ENCODE data around the gene RPL22. TPM values are rescaled to one million over a fixed set of nuclear protein-coding genes. Genes with fewer than 3 reads are reported as not detected.

RPL22 gene
- total RNA-seq, 1 experiment from 2014 or later: 494 TPM

- Histone ChIP-seq H3K36me3 (ENCODE audit: insufficient read depth, low read length, poor library complexity, severe bottlenecking) (no peaks in the 10 kb centered on the region), H3K4me1 (ENCODE audit: insufficient read depth, low read length, poor library complexity, severe bottlenecking) (peaks cover 7% of the 10 kb centered on the region), H3K27ac (ENCODE audit: low read depth, low read length, poor library complexity, severe bottlenecking) (no peak overlapping the region), H3K27me3 (replicated peaks; ENCODE audit: insufficient read depth, low read depth, low read length, poor library complexity) (peaks cover 45% of the 10 kb centered on the region), H3K9me3 (ENCODE audit: low read depth, low read length, poor library complexity, severe bottlenecking) (no peaks in the 10 kb centered on the region), H3K4me3 (ENCODE audit: low read depth, low read length, poor library complexity, severe bottlenecking) (no peak overlapping the region)
- ChIA-PET CTCF (no interaction called here), POLR2A (ENCODE audit: low non-redundant PET) (no interaction called here)
- intact Hi-C loops (cut with micrococcal nuclease; ENCODE audit: unreplicated experiment): no loop called here
- TF ChIP-seq CTCF (conservative IDR thresholded peaks at IDR 0.05; ENCODE audit: low read depth, low read length): no peak
- no peak for TF ChIP-seq EZH2 (IDR thresholded peaks at IDR 0.05; ENCODE audit: borderline replicate concordance, low read depth, low read length, poor library complexity, severe bottlenecking)
- no peak for DNase-seq (ENCODE audit: low spot score)
- no TSS peak for BruUV-seq (replicated peaks)
Measured at GRCh38 chr1:6176779-6177178, 22.6 kb downstream of the RPL22 start.

- Histone ChIP-seq H3K36me3 (ENCODE audit: insufficient read depth, low read length, poor library complexity, severe bottlenecking) (no peaks in the 10 kb centered on the region), H3K9me3 (ENCODE audit: low read depth, low read length, poor library complexity, severe bottlenecking) (no peaks in the 10 kb centered on the region), H3K4me3 (ENCODE audit: low read depth, low read length, poor library complexity, severe bottlenecking) (no peak overlapping the region), H3K4me1 (ENCODE audit: insufficient read depth, low read length, poor library complexity, severe bottlenecking) (no peaks in the 10 kb centered on the region), H3K27ac (ENCODE audit: low read depth, low read length, poor library complexity, severe bottlenecking) (no peak overlapping the region), H3K27me3 (replicated peaks; ENCODE audit: insufficient read depth, low read depth, low read length, poor library complexity) (peaks cover 33% of the 10 kb centered on the region)
- DNase-seq (ENCODE audit: low spot score): no peak
- no TSS peak for BruUV-seq (replicated peaks)
- ChIA-PET CTCF (no interaction called here), POLR2A (ENCODE audit: low non-redundant PET) (no interaction called here)
- TF ChIP-seq EZH2 (IDR thresholded peaks at IDR 0.05; ENCODE audit: borderline replicate concordance, low read depth, low read length, poor library complexity, severe bottlenecking) (no peak), CTCF (conservative IDR thresholded peaks at IDR 0.05; ENCODE audit: low read depth, low read length) (no peak)
- intact Hi-C loops (cut with micrococcal nuclease; ENCODE audit: unreplicated experiment): no loop called here
Measured at GRCh38 chr1:6175411-6175828, 24.0 kb downstream of the RPL22 start.

- intact Hi-C loops (cut with micrococcal nuclease; ENCODE audit: unreplicated experiment): no loop called here
- H3K4me3 ChIP-seq (ENCODE audit: low read depth, low read length, poor library complexity, severe bottlenecking): no peak overlapping the region
- H3K27ac ChIP-seq (ENCODE audit: low read depth, low read length, poor library complexity, severe bottlenecking): no peak overlapping the region
- H3K27me3 ChIP-seq (replicated peaks; ENCODE audit: insufficient read depth, low read depth, low read length, poor library complexity): peaks cover 29% of the 10 kb centered on the region
- no peak for DNase-seq (ENCODE audit: low spot score)
- POLR2A ChIA-PET (ENCODE audit: low non-redundant PET): no interaction called here
- BruUV-seq (replicated peaks): no TSS peak
- no peaks in the 10 kb centered on the region for H3K9me3 ChIP-seq (ENCODE audit: low read depth, low read length, poor library complexity, severe bottlenecking)
- CTCF ChIA-PET: no interaction called here
- TF ChIP-seq EZH2 (IDR thresholded peaks at IDR 0.05; ENCODE audit: borderline replicate concordance, low read depth, low read length, poor library complexity, severe bottlenecking) (no peak), CTCF (conservative IDR thresholded peaks at IDR 0.05; ENCODE audit: low read depth, low read length) (no peak)
- no peaks in the 10 kb centered on the region for H3K4me1 ChIP-seq (ENCODE audit: insufficient read depth, low read length, poor library complexity, severe bottlenecking)
- no peaks in the 10 kb centered on the region for H3K36me3 ChIP-seq (ENCODE audit: insufficient read depth, low read length, poor library complexity, severe bottlenecking)
Measured at GRCh38 chr1:6174621-6175410, 24.6 kb downstream of the RPL22 start.
